ENCODE measurements around the gene SPAG16. TPM values are rescaled to one million over a fixed set of nuclear protein-coding genes. Genes with fewer than 3 reads are reported as not detected.

SPAG16 gene
- 10 to 100 TPM; 15.4 to 20.0 (median 17.5) TPM for total RNA-seq (2021; fragmentation: NEBNext Ultra II Directional; extraction: Animal tissue kit (Norgen Biotek cat#: 25700))
- long read RNA-seq, transcript SPAG16-207 (5 exons, 1,250 nt): major isoform, 30 of 33 reads
- long read RNA-seq, partial matches to known transcripts: 0 of 33 reads
- long read RNA-seq, other reads (novel, unspliced or antisense): 3 of 33 reads

DNA sequence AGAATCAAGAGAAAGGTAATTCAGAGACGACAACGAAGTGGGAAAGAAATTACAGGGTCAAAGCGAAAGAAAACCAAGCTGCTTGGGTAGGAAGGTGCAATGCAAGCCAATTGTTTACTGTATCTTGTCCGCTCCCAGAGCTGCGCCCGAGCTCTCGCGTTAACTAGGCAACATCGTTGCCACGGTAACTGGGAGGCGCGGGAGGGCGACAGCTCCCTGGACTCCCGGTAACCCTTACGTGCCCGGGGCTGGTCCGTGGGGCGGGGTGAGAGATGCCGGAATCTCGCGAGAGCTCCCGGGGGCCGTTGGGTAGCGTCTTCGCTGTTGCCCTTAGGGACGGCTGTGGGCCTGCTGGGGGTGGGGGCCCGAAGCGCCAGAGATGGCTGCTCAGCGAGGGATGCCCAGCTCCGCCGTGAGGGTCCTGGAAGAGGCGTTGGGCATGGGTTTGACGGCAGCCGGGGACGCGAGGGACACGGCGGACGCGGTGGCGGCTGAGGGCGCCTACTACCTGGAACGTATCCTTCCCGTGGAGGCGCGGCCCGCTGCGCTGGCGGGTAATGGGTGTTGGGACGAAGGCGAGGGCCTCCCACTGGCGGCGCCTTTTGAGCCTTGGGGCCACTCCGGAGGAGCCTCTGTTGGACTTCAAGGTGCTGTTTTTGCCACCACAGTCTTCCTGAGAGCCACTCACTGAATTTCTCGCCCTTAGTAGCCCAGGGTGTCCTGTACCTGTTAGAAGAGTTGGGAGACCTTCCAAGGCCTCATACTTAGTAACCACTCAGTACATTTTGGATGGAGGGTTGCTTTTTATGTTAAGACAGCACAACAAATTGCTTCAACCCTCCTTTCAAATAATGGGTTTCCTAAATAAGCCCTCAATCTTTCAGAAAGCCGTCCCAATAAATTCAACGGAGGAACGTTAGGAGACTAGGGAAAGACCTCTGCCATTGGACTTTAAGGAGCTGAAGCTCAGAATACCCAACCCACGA, at the start of gene SPAG16:
Gene SPAG16, plus strand, starts transcription at position 360 of the 986 bp plus-strand sequence.
- Mint-ChIP-seq H3K27me3 (ENCODE audit: insufficient read depth) (no peaks in the 10 kb centered on the region; the same call in 1 of the 2 replicates), H3K9me3 (no peaks in the 10 kb centered on the region), H3K4me3 (peak within 1 kb of the TSS; percentile 93), H3K36me3 (ENCODE audit: low read depth) (no peaks in the 10 kb centered on the region; the same call in 1 of the 2 replicates), H3K4me1 (ENCODE audit: low read depth) (peaks cover 36% of the 10 kb centered on the region), H3K27ac (peak within 1 kb of the TSS; percentile 85)
- DNase-seq: peak; percentile 98
- TF ChIP-seq, protein P1, sequence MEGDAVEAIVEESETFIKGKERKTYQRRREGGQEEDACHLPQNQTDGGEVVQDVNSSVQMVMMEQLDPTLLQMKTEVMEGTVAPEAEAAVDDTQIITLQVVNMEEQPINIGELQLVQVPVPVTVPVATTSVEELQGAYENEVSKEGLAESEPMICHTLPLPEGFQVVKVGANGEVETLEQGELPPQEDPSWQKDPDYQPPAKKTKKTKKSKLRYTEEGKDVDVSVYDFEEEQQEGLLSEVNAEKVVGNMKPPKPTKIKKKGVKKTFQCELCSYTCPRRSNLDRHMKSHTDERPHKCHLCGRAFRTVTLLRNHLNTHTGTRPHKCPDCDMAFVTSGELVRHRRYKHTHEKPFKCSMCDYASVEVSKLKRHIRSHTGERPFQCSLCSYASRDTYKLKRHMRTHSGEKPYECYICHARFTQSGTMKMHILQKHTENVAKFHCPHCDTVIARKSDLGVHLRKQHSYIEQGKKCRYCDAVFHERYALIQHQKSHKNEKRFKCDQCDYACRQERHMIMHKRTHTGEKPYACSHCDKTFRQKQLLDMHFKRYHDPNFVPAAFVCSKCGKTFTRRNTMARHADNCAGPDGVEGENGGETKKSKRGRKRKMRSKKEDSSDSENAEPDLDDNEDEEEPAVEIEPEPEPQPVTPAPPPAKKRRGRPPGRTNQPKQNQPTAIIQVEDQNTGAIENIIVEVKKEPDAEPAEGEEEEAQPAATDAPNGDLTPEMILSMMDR (IDR thresholded peaks at IDR 0.05): no peak; the same call in 1 of the 2 replicates

DNA sequence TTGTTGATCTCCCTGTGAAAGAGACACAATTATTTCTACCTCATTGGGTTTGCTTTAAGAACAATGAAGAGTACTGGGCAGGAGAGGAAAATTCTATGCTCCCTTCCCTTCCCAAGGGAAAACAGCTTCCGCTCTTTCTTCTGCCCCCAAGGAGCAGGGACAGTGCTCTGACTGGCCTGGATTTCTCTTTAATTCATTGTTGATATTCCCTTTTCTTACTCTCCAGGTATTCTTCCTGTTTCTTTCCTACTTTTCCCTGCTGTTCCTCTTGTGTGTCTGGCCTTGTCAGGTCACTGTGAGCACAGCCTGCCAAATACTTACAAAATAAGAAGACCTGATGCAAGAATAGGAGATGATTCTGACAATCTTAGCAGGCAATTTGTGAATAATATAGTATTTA, 49.6 kb upstream of the SPAG16 start:
- Mint-ChIP-seq H3K4me1 (ENCODE audit: low read depth) (peaks cover 75% of the 10 kb centered on the region), H3K27ac (peak overlapping the region; percentile 35), H3K9me3 (no peaks in the 10 kb centered on the region), H3K27me3 (ENCODE audit: insufficient read depth) (no peaks in the 10 kb centered on the region), H3K36me3 (ENCODE audit: low read depth) (no peaks in the 10 kb centered on the region; the same call in 1 of the 2 replicates), H3K4me3 (peak overlapping the region; percentile 23; the same call in 1 of the 2 replicates)
- no peak for DNase-seq
- TF ChIP-seq, protein P1 (IDR thresholded peaks at IDR 0.05): no peak

DNA sequence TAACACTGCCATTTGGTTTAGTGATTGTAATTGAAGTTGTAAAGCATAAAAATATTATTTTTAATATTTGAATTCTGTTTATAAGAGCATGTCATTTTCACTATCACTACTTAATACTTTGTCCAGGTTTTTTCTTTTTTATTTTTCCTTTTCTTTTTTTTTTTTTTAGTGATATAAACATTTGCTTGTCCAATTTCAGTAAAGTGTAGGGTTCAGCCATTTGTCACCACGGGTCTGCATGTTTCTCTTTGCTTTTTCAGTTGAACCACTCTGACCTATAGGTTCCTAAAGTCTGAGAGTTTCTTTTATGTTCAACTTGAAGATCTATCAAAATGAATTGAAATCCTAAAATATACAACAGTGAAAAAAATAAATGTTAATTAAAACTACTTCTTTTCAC, 48.5 kb upstream of the SPAG16 start:
- TF ChIP-seq, protein P1 (IDR thresholded peaks at IDR 0.05): no peak
- no peak overlapping the region for H3K4me3 Mint-ChIP-seq
- no peaks in the 10 kb centered on the region for H3K9me3 Mint-ChIP-seq
- DNase-seq: no peak
- H3K27ac Mint-ChIP-seq: no peak overlapping the region
- no peaks in the 10 kb centered on the region for H3K27me3 Mint-ChIP-seq (ENCODE audit: insufficient read depth)
- H3K4me1 Mint-ChIP-seq (ENCODE audit: low read depth): peaks cover 70% of the 10 kb centered on the region
- H3K36me3 Mint-ChIP-seq (ENCODE audit: low read depth): no peaks in the 10 kb centered on the region; the same call in 1 of the 2 replicates

- Mint-ChIP-seq H3K9me3 (no peaks in the 10 kb centered on the region), H3K27ac (peak overlapping the region; percentile 79), H3K36me3 (ENCODE audit: low read depth) (no peaks in the 10 kb centered on the region; the same call in 1 of the 2 replicates), H3K4me1 (ENCODE audit: low read depth) (peaks cover 83% of the 10 kb centered on the region), H3K27me3 (ENCODE audit: insufficient read depth) (no peaks in the 10 kb centered on the region), H3K4me3 (peak overlapping the region; percentile 70)
- TF ChIP-seq, protein P1 (IDR thresholded peaks at IDR 0.05): no peak
- DNase-seq: peak; percentile 26
Measured at GRCh38 chr2:213237251-213237650, 47.0 kb upstream of the SPAG16 start.

DNA sequence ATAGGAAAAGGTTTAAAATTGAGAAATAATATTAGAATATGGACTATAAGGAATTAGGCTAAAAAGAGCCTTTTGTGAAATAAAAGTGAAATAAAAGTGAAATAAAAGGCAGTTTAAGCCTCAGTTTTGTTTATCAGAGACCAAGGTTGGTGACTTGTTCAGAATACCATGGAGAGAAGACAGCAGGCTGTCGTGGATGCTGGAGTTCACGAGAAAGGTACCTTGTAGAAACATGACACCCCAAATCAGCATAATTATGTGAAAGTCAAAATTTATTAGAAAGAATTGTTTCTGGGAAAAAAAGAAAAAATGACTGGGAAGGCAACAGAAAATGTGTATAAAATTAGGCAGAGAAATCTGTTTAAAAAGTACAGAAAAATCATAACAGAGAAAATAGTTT, 46.5 kb upstream of the SPAG16 start:
- Mint-ChIP-seq H3K27ac (peak overlapping the region; percentile 79), H3K4me1 (ENCODE audit: low read depth) (peaks cover 78% of the 10 kb centered on the region), H3K4me3 (peak overlapping the region; percentile 70), H3K27me3 (ENCODE audit: insufficient read depth) (no peaks in the 10 kb centered on the region), H3K36me3 (ENCODE audit: low read depth) (no peaks in the 10 kb centered on the region; the same call in 1 of the 2 replicates), H3K9me3 (no peaks in the 10 kb centered on the region)
- no peak for DNase-seq
- TF ChIP-seq, protein P1 (IDR thresholded peaks at IDR 0.05): no peak
